Measurements from ENCODE around the gene HEPACAM2. TPM values are rescaled to one million over a fixed set of nuclear protein-coding genes. Genes with fewer than 3 reads are reported as not detected.

HEPACAM2 gene
- total RNA-seq, 1 experiment from 2014 or later = not detected

- Histone ChIP-seq H2AK5ac (ENCODE audit: insufficient read length, low read length) (no peak overlapping the region), H4K20me1 (ENCODE audit: control insufficient read depth, insufficient read depth, insufficient read length) (no peaks in the 10 kb centered on the region), H3T11ph (ENCODE audit: low read length) (no peak overlapping the region), H3K9ac (ENCODE audit: extremely low read depth, insufficient read length, low read length) (no peak overlapping the region), H3K4ac (ENCODE audit: low read depth, low read length) (no peak overlapping the region), H3K9me3 (ENCODE audit: control insufficient read depth, low read depth, low read length) (no peaks in the 10 kb centered on the region), H2BK120ac (ENCODE audit: low read depth, low read length, poor library complexity, severe bottlenecking) (no peak overlapping the region), H3K56ac (ENCODE audit: insufficient read length, low read depth, low read length) (no peak overlapping the region), H4K8ac (replicated peaks; ENCODE audit: insufficient read length, low read depth, low read length) (no peak overlapping the region), H3K79me2 (ENCODE audit: insufficient read depth, low read length) (no peaks in the 10 kb centered on the region), H3K4me1 (ENCODE audit: insufficient read depth, low read length) (no peaks in the 10 kb centered on the region), H2BK20ac (ENCODE audit: low read depth, low read length, poor library complexity, severe bottlenecking) (no peak overlapping the region), H3K23me2 (ENCODE audit: insufficient read length, low read depth, low read length, poor library complexity, severe bottlenecking) (no peaks in the 10 kb centered on the region), H4K5ac (ENCODE audit: insufficient read length, low read depth, low read length) (no peak overlapping the region), H3K27ac (ENCODE audit: insufficient read length, low read depth, low read length) (no peak overlapping the region), H4K91ac (ENCODE audit: insufficient read length, low read depth, low read length) (no peak overlapping the region), H2BK5ac (ENCODE audit: insufficient read length, low read length) (no peak overlapping the region), H3K14ac (ENCODE audit: insufficient read depth, low read length) (no peak overlapping the region), H3K27me3 (ENCODE audit: insufficient read depth, low read length) (no peaks in the 10 kb centered on the region; the same call in 1 of the 2 replicates), H2BK15ac (ENCODE audit: low read depth, low read length) (no peak overlapping the region), H3K23ac (ENCODE audit: insufficient read length, low read depth, low read length) (no peak overlapping the region), H2BK12ac (ENCODE audit: insufficient read length, low read depth, low read length) (no peak overlapping the region), H3K4me2 (ENCODE audit: insufficient read depth, insufficient read length, low read length) (no peak overlapping the region), H3K18ac (ENCODE audit: insufficient read length, low read depth, low read length) (no peak overlapping the region), H2AFZ (ENCODE audit: low read length) (no peak overlapping the region), H3K79me1 (ENCODE audit: insufficient read depth, low read depth, low read length, poor library complexity, severe bottlenecking) (no peaks in the 10 kb centered on the region)
- no peak for TF ChIP-seq CTCF (conservative IDR thresholded peaks at IDR 0.05)
- H3K4me1 Mint-ChIP-seq = no peaks in the 10 kb centered on the region
- H3K27me3 Mint-ChIP-seq (ENCODE audit: low read depth) = peaks cover 5% of the 10 kb centered on the region; the same call in 1 of the 2 replicates
- H3K36me3 Mint-ChIP-seq (ENCODE audit: insufficient read depth in 1 of 3, low read depth in 3 of 3) = no peaks in the 10 kb centered on the region
- peaks cover 0 to 2% of the 10 kb centered on the region in 2 experiments; a peak in 1 of 5 replicates for H3K9me3 Mint-ChIP-seq
- H3K4me3 Mint-ChIP-seq = no peak overlapping the region
- no peak for DNase-seq
- H3K27ac Mint-ChIP-seq = no peak overlapping the region
Measured at GRCh38 chr7:93179173-93179572, 47.1 kb downstream of the HEPACAM2 start.
